GM23338 (cell line): Measurements from ENCODE around the gene SLC2A9. TPM values are rescaled to one million over a fixed set of nuclear protein-coding genes. Genes with fewer than 3 reads are reported as not detected.

ENCODE experiments used
- ATAC-seq: fragments of 200-7000 bp; cut with Tn5 transposase; 3 replicates; pipeline ENCODE4 v1.9.1; 2020
- DNase-seq: peaks from one replicate; pipeline ENCODE4 v3.0.0-alpha.2; 2015; ENCODE audit warnings: low spot score
- H2AFZ ChIP-seq: fragments of 200-600 bp; sonication (generic); 2 replicates; pipeline ENCODE4 v1.8.0; 2016; ENCODE audit warnings: antibody characterized with exemption, mild to moderate bottlenecking, moderate library complexity
- H3F3A ChIP-seq: fragments of 200-600 bp; sonication (generic); replicated peaks from 2 replicates; pipeline ENCODE4 v1.8.0; 2017; ENCODE audit warnings: antibody characterized with exemption, mixed run types, low read depth
- H3K27ac ChIP-seq: fragments of 200-600 bp; sonication (generic); 2 replicates; pipeline ENCODE4 v1.6.1; 2016; ENCODE audit warnings: low read depth
- H3K27me3 ChIP-seq: fragments of 200-600 bp; sonication (generic); 2 replicates; pipeline ENCODE4 v1.8.0; 2016; ENCODE audit warnings: mild to moderate bottlenecking, mixed run types, moderate library complexity; ENCODE audit not compliant: insufficient read depth
- H3K36me3 ChIP-seq: fragments of 200-600 bp; sonication (generic); 2 replicates; pipeline ENCODE4 v1.8.0; 2016; ENCODE audit warnings: mild to moderate bottlenecking; ENCODE audit not compliant: insufficient read depth
- H3K4me1 ChIP-seq: fragments of 200-600 bp; sonication (generic); 2 replicates; pipeline ENCODE4 v1.8.0; 2016; ENCODE audit warnings: mild to moderate bottlenecking, moderate library complexity; ENCODE audit not compliant: insufficient read depth
- H3K4me2 ChIP-seq: fragments of 200-600 bp; sonication (generic); 2 replicates; pipeline ENCODE4 v1.7.1; 2017; ENCODE audit warnings: mixed run types
- H3K4me3 ChIP-seq: fragments of 200-600 bp; sonication (generic); 2 replicates; pipeline ENCODE4 v1.6.1; 2016; ENCODE audit warnings: mixed run types
- H3K79me2 ChIP-seq: fragments of 200-600 bp; sonication (generic); replicated peaks from 2 replicates; pipeline ENCODE4 v1.8.0; 2017; ENCODE audit warnings: mild to moderate bottlenecking; ENCODE audit not compliant: insufficient read depth
- H3K9me2 ChIP-seq: fragments of 200-600 bp; sonication (generic); 2 replicates; pipeline ENCODE4 v1.8.0; 2017; ENCODE audit not compliant: insufficient read depth
- H4K20me1 ChIP-seq: fragments of 200-600 bp; sonication (generic); replicated peaks from 2 replicates; pipeline ENCODE4 v1.8.0; 2017; ENCODE audit warnings: mild to moderate bottlenecking; ENCODE audit not compliant: insufficient read depth
- H3K27ac Mint-ChIP-seq: 2 replicates; pipeline ENCODE4 v1.8.0; 2020; ENCODE audit warnings: inconsistent platforms, mild to moderate bottlenecking, moderate library complexity, mixed read lengths
- H3K27me3 Mint-ChIP-seq: 3 replicates; pipeline ENCODE4 v1.8.0; 2022; ENCODE audit warnings: low read depth, mild to moderate bottlenecking, moderate library complexity, mixed read lengths, inconsistent platforms; ENCODE audit not compliant: insufficient read depth, poor library complexity
- H3K36me3 Mint-ChIP-seq: 3 replicates; pipeline ENCODE4 v1.8.0; 2021; ENCODE audit warnings: low read depth, mild to moderate bottlenecking, inconsistent platforms, moderate library complexity, mixed read lengths
- H3K4me1 Mint-ChIP-seq: 3 replicates; pipeline ENCODE4 v1.8.0; 2020; ENCODE audit warnings: mild to moderate bottlenecking, inconsistent platforms, mixed read lengths
- H3K4me3 Mint-ChIP-seq: 3 replicates; pipeline ENCODE4 v1.8.0; 2021; ENCODE audit warnings: moderate library complexity, mild to moderate bottlenecking, inconsistent platforms, mixed read lengths
- H3K9me3 Mint-ChIP-seq: 3 replicates; pipeline ENCODE4 v1.8.0; 2020; ENCODE audit warnings: moderate library complexity, mild to moderate bottlenecking, inconsistent platforms, mixed read lengths
- CREB1 ChIP-seq: fragments of 250-450 bp; sonication (Bioruptor Pico); IDR thresholded peaks from 2 replicates; pipeline ENCODE4 v1.5.0; 2020; ENCODE audit warnings: low read depth, mild to moderate bottlenecking, moderate library complexity
- ETS1 ChIP-seq: IDR thresholded peaks from 2 replicates; pipeline ENCODE4 v1.6.1; 2016; ENCODE audit warnings: antibody characterized with exemption
- EZH2 ChIP-seq: fragments of 200-600 bp; sonication (generic); IDR thresholded peaks from one replicate; pipeline ENCODE4 v1.8.0; 2017; ENCODE audit warnings: antibody characterized with exemption, mild to moderate bottlenecking, low read depth; ENCODE audit not compliant: unreplicated experiment
- EZH2phosphoT487 ChIP-seq: fragments of 200-600 bp; sonication (generic); IDR thresholded peaks from one replicate; pipeline ENCODE4 v1.8.1; 2018; ENCODE audit warnings: antibody characterized with exemption; ENCODE audit not compliant: unreplicated experiment
- JUNB ChIP-seq: IDR thresholded peaks from one replicate; pipeline ENCODE4 v1.6.1; 2016; ENCODE audit warnings: antibody characterized with exemption; ENCODE audit not compliant: unreplicated experiment
- NANOG ChIP-seq: IDR thresholded peaks from 2 replicates; pipeline ENCODE4 v1.6.1; 2016; ENCODE audit warnings: antibody characterized with exemption, borderline replicate concordance
- POLR2AphosphoS5 ChIP-seq: IDR thresholded peaks from 2 replicates; pipeline ENCODE4 v1.6.1; 2016; ENCODE audit warnings: antibody characterized with exemption, low read depth
- REST ChIP-seq: IDR thresholded peaks from one replicate; pipeline ENCODE4 v1.6.1; 2018; ENCODE audit warnings: antibody characterized with exemption; ENCODE audit not compliant: unreplicated experiment
- STAT1 ChIP-seq: IDR thresholded peaks from one replicate; pipeline ENCODE4 v1.6.1; 2016; ENCODE audit warnings: antibody characterized with exemption; ENCODE audit not compliant: unreplicated experiment
- ZNF114 ChIP-seq: fragments of 250-450 bp; sonication (Bioruptor Pico); IDR thresholded peaks from 2 replicates; pipeline ENCODE4 v1.5.0; 2020; ENCODE audit warnings: mild to moderate bottlenecking, moderate library complexity
- ZNF331 ChIP-seq: fragments of 250-450 bp; sonication (Bioruptor Pico); IDR thresholded peaks from 2 replicates; pipeline ENCODE4 v1.5.0; 2020; ENCODE audit warnings: low read depth, mild to moderate bottlenecking, moderate library complexity
- polyA plus RNA-seq: library from polyadenylated mRNA; unstranded; fragments of >200 nt; fragmentation: Nextera tagmentation; extraction: Ambion mirVana; gene quantifications from 2 replicates; pipeline ENCODE4 v1.2.1, GENCODE V29; 2016
- total RNA-seq: library from RNA; depleted of rRNA; stranded (reverse); fragments of >200 nt; shearing (Covaris generic); gene quantifications from 2 replicates; pipeline ENCODE4 v1.2.3, GENCODE V29; 2014
- TF ChIP-seq, protein P1 (sequence below), 2 experiments: fragments of 200-600 bp in 1 of 2; sonication (generic) in 1 of 2; conservative IDR thresholded peaks; 2 replicates each; pipeline versions ENCODE4 v1.5.1 to v1.6.1; 2016 to 2017; ENCODE audit warnings: antibody characterized with exemption in 2 of 2, low read depth in 2 of 2, mild to moderate bottlenecking in 2 of 2, moderate library complexity in 1 of 2

SLC2A9 gene
- total and polyA plus RNA-seq, 2 experiments from 2014 or later: 0.21 to 0.40 TPM

GRCh38 chr4:9954468-9954867, 66.8 kb downstream of the SLC2A9 start:
- H3K36me3 Mint-ChIP-seq: no peaks in the 10 kb centered on the region
- Histone ChIP-seq H3K4me3 (no peak overlapping the region), H3K4me1 (peaks cover 3% of the 10 kb centered on the region; the same call in 1 of the 2 replicates), H4K20me1 (no peaks in the 10 kb centered on the region), H3K79me2 (no peaks in the 10 kb centered on the region), H3K9me2 (no peaks in the 10 kb centered on the region), H3K27me3 (no peaks in the 10 kb centered on the region), H3F3A (no peaks in the 10 kb centered on the region), H3K36me3 (no peaks in the 10 kb centered on the region), H2AFZ (no peak overlapping the region), H3K27ac (no peak overlapping the region), H3K4me2 (no peak overlapping the region)
- peaks cover 3% of the 10 kb centered on the region for H3K27me3 Mint-ChIP-seq
- no peaks in the 10 kb centered on the region for H3K9me3 Mint-ChIP-seq
- H3K4me3 Mint-ChIP-seq: no peak overlapping the region
- peaks cover 4% of the 10 kb centered on the region; the same call in 2 of the 3 replicates for H3K4me1 Mint-ChIP-seq
- no peak for ATAC-seq
- no peak for TF ChIP-seq JUNB
- no peak for TF ChIP-seq NANOG
- H3K27ac Mint-ChIP-seq: no peak overlapping the region
- DNase-seq: no peak

GRCh38 chr4:9953089-9953488, 68.2 kb downstream of the SLC2A9 start:
- no peak overlapping the region for H3K4me3 Mint-ChIP-seq
- H3K27ac Mint-ChIP-seq: no peak overlapping the region
- no peak for DNase-seq
- Histone ChIP-seq H2AFZ (no peak overlapping the region), H3K9me2 (no peaks in the 10 kb centered on the region), H3K4me3 (no peak overlapping the region), H3K4me2 (no peak overlapping the region), H3F3A (no peaks in the 10 kb centered on the region), H3K79me2 (no peaks in the 10 kb centered on the region), H3K4me1 (peaks cover 4% of the 10 kb centered on the region; the same call in 1 of the 2 replicates), H3K36me3 (no peaks in the 10 kb centered on the region), H3K27ac (no peak overlapping the region), H3K27me3 (no peaks in the 10 kb centered on the region), H4K20me1 (no peaks in the 10 kb centered on the region)
- H3K9me3 Mint-ChIP-seq: no peaks in the 10 kb centered on the region
- peaks cover 7% of the 10 kb centered on the region; the same call in 2 of the 3 replicates for H3K4me1 Mint-ChIP-seq
- no peaks in the 10 kb centered on the region for H3K36me3 Mint-ChIP-seq
- no peak for ATAC-seq
- peaks cover 6% of the 10 kb centered on the region for H3K27me3 Mint-ChIP-seq
- TF ChIP-seq POLR2AphosphoS5: no peak
- no peak for TF ChIP-seq EZH2
- no peak for TF ChIP-seq REST
- no peak for TF ChIP-seq STAT1
- TF ChIP-seq, protein P1, sequence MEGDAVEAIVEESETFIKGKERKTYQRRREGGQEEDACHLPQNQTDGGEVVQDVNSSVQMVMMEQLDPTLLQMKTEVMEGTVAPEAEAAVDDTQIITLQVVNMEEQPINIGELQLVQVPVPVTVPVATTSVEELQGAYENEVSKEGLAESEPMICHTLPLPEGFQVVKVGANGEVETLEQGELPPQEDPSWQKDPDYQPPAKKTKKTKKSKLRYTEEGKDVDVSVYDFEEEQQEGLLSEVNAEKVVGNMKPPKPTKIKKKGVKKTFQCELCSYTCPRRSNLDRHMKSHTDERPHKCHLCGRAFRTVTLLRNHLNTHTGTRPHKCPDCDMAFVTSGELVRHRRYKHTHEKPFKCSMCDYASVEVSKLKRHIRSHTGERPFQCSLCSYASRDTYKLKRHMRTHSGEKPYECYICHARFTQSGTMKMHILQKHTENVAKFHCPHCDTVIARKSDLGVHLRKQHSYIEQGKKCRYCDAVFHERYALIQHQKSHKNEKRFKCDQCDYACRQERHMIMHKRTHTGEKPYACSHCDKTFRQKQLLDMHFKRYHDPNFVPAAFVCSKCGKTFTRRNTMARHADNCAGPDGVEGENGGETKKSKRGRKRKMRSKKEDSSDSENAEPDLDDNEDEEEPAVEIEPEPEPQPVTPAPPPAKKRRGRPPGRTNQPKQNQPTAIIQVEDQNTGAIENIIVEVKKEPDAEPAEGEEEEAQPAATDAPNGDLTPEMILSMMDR (conservative IDR thresholded peaks at IDR 0.05; ENCODE audit: low read depth in 2 of 2): no peak
- no peak for TF ChIP-seq ZNF114
- TF ChIP-seq ZNF331 (CRISPR knock-in tag): no peak
- TF ChIP-seq ETS1: no peak
- TF ChIP-seq EZH2phosphoT487: no peak
- no peak for TF ChIP-seq CREB1
